Activated gamma-delta T cell (primary cell): ENCODE measurements around the gene HLA-F.

Experiments used
- DNase-seq: peaks from one replicate; lab custom pipeline; 2025; lab: John Stamatoyannopoulos, UW

HLA-F gene

DNA sequence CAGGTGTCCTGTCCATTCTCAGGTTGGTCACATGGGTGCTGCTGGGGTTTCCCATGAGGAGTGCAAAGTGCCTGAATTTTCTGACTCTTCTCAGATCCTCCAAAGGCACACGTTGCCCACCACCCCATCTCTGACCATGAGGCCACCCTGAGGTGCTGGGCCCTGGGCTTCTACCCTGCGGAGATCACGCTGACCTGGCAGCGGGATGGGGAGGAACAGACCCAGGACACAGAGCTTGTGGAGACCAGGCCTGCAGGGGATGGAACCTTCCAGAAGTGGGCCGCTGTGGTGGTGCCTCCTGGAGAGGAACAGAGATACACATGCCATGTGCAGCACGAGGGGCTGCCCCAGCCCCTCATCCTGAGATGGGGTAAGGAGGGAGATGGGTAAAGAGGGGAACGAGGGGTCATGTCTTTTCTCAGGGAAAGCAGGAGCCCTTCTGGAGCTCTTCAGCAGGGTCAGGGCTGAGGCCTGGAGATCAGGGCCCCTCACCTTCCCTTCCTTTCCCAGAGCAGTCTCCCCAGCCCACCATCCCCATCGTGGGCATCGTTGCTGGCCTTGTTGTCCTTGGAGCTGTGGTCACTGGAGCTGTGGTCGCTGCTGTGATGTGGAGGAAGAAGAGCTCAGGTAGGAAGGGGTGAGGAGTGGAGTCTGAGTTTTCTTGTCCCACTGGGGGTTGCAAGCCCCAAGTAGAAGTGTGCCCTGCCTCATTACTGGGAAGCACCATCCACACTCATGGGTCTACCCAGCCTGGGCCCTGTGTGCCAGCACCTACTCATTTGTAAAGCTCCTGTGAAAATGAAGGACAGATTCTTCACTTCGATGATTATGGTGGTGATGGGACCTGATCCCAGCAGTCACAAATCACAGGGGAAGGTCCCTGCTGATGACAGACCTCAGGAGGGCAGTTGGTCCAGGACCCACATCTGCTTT lies 2.0 kb downstream of the HLA-F start:
- DNase-seq = no peak

DNA sequence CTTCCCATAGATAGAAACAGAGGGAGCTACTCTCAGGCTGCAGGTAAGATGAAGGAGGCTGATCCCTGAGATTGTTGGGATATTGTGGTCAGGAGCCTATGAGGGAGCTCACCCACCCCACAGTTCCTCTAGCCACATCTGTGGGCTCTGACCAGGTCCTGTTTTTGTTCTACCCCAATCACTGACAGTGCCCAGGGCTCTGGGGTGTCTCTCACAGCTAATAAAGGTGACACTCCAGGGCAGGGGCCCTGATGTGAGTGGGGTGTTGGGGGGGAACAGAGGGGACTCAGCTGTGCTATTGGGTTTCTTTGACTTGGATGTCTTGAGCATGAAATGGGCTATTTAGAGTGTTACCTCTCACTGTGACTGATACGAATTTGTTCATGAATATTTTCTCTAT lies 2.8 kb downstream of the HLA-F start:
- DNase-seq = no peak

DNA sequence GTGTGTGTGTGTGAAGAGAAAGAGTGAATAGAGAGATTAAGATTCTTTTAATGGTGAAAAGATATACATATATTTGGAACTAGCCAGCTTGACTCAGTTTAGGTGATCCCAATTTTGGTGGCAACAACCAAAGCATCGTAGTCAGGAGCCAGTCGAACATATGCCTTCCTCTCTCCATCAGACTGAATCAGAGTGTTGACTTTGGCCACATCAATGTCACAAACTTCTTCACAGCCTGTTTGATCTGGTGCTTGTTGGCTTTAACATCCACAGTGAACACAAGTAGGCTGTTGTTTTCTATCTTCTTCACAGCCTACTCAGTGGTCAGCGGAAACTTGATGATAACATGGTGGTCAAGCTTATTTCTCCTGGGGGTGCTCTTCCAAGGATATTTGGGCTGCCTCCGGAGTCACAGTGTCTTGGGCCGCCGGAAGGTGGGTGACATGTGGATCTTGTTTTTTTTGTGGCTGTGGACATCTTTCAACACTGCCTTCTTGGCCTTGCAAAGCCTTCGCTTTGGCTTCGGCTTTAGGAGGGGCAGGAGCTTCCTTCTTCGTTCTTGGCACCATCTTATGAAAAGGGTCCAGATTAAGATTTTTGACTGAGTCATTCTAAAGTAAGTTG lies 3.4 kb downstream of the HLA-F start:
- DNase-seq = no peak

DNA sequence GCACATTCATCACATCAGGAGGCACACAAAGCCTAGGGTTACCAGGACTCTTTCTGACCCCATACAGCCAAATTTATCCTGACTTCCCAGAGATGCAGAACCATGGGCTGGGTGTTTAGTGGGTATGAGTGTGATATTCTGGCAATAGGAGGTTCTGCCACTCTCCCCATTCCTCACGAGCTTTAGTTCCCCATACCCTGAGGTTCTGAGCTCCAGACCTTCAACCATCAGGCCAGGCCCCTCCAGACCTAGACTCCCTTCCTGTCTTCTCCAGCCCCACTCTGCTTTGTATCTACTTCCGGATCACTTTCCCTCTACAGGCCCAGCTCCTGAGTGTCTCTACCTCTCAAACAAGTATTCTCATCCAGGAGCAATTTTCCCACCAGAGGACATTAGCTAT lies 4.4 kb downstream of the HLA-F start:
- no peak for DNase-seq

DNA sequence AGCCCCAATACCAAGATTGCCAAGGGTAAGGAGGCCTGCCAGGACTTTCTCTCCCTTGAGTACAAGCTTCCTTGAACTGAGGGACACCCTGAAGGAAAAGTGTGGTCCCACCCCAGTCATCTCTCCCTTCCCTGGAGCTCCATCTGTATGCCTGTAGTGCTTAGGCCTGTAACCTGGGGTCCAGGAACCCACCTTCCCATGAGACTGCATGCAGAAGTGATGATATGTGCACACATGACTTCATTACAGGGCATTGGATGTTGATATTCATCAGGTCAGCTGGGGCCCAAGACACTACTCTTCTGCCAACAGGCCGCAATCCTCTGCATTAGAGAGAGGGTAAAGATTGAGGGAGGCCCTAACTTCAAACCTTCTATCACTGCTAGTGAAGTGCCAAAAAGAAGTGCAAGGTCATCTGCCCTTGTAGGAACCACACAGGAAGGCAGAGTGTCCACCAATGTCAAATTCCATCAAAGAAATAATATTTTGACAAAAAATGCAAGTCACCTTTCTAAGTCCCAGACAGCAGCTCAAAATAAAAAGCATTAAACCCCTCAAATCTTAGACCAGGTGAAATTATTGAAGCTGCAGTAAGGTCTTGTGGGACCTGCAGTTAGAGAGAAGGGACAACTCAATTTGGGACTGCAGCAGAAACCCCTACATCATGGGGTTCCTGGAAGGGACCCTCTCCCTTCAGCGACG lies 5.1 kb downstream of the HLA-F start:
- DNase-seq = no peak

DNA sequence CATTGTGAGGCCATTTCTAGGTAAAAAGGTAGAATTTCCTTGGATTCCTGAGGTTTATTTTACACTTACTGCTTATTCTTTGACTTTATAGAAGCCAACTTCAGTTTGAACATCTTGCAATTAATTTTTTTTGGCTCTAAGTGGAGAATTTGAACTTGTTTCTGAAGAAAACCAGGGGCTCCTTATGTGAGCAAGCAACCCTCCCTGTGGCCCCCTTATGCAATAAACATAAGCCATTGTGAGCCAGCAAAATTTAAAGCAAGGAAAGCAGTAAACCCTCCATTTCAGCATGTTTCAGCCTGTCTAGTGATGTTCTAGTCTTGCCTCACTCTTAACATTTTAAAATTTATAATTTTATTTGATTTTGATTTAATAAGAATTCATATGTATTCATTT lies 5.6 kb downstream of the HLA-F start:
- DNase-seq = no peak

DNA sequence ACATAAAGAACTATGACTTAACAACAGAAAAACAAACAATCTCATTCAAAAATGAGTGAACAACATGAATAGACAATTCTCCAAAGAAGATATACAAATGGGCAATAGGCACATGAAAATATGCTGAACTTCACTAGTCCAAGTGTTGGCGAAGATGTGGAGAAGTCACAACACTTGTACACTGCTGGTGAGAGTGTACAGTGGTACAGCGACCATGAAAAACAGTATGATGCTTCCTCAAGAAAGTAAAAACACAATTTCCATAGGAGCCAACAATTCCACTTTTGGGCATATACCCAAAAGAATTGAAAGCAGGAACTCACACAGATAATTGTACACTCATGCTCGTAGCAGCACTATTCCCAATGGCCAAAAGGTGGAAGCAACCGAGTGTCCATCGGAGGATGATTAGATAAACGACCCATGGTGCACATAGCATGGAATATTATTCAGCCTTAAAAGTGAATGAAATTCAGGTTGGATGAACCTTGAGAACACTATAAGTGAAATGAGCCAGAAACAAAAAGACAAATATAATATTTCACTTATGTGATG lies 6.6 kb downstream of the HLA-F start:
- DNase-seq = no peak

DNA sequence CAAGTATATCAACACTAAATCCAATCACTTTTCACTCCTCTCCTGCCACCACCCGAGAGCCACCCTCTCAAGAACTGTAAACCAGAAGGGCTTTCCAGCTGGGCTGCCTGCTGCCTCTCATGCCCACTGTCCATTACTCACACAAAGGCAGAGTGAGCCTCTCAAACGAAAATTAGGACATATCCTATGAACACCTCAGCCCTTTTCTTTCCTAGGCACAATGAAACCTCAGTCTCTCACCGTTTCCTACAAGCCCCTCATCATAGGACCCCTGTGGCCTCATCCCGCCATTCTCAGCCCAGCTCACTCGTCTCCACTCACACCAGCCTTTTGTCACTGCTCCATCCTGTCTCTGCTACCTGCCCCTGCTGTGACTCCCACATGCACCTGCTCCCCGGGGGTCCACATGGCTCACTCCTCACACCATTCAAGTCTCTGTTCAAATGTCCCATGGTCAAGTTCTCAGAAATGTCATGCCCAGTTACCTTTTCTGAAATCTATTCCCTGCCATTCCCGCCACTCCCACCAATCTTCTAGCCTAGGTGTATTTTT lies 7.4 kb downstream of the HLA-F start:
- DNase-seq = no peak

DNA sequence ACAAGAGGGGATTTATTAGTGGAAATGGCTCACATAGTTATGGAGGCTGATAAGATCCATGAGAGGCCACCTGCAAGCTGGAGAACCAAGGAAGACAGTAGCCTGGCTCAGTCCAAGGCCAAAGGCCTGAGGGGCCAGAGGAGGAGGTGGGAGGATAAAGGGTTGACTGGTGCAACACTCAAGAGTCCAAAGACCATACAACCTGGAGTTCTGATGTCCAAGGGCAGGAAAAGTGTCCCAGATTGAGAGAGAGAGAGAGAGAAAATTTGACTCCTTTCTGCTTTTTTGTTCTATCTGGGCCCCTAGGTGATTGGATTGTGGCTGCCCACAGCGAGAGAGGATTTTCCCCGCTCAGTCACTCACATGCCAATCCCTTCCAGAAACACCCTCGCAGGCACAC lies 8.0 kb downstream of the HLA-F start:
- DNase-seq = no peak

DNA sequence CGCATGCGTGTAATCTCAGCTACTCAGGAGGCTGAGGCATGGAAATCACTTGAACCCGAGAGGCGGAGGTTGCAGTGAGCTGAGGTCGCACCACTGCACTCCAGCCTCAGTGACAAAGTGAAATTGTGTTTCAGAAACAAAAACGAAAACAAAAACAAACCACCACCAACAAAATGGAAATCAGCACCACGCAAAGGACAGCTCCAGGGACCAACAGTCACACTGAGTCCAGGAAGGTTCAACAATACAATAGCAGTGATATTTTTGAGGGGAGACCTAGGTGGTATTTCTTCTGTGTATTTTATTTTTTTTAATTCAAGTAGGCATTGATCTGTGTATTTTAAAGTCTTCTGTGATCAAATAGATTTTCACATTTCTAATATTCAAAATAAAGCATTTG lies 9.8 kb downstream of the HLA-F start:
- DNase-seq = no peak

DNA sequence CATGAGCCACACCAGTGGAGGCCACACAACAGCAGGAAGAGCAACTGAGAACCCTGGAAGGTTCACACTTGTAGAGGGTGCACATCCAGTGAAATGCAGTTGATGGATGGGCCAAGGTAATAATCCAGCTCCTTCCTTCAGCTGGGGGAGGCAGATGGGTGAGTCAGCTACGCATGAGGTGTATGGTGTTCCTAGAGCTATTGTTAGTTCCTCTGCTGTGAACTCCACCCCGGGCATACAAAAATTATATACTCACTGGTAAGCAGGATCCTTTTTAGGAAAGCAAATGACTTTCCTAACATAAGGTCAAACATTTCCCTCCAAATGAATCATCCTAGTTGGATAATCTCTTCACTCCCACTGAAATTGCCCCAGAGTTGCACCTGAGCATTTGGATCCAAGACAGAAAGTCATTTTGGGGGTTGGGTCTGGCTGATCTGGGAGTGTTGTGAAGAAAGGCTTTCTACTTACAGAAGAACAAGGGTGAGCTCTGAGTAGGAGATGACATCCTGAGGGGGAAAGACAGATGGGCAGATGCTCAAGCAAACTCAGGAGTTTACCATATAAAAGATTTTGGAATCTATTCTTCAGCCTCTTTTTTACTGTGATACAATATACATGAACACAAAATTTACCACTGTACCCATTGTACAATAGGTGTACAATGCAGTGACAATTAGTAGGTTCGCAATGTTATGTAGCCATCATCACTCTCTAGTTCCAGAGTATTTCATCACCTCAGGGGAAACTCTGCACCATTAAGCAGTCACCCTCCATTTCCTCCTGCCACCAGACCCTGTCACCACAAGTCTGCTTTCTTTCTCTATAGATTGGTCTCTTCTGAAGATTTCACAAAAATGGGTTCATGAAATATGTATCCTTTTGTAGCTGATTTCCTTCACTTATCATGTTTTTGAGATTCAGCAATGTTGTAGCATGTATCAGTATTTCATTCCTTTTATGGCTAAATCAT lies 11.1 kb downstream of the HLA-F start:
- no peak for DNase-seq

DNA sequence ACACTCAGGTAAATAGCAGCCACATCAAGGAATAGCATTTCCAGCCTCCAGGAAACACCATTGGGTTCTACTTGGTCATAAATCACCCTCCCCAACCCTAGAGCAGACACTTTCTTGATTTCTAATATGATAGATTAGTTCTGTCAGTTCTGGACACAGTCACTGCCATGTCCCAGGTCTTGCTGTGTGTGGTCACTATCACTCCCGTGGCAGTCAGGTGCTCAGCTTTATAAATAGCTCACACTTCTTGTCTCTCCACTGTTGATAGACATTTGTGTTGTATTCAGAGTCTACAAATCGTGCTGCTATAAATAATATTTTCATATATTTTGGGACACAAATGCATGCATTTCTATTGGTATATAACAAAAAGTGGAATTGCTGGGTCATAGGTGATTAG lies 13.3 kb downstream of the HLA-F start:
- DNase-seq = no peak

DNA sequence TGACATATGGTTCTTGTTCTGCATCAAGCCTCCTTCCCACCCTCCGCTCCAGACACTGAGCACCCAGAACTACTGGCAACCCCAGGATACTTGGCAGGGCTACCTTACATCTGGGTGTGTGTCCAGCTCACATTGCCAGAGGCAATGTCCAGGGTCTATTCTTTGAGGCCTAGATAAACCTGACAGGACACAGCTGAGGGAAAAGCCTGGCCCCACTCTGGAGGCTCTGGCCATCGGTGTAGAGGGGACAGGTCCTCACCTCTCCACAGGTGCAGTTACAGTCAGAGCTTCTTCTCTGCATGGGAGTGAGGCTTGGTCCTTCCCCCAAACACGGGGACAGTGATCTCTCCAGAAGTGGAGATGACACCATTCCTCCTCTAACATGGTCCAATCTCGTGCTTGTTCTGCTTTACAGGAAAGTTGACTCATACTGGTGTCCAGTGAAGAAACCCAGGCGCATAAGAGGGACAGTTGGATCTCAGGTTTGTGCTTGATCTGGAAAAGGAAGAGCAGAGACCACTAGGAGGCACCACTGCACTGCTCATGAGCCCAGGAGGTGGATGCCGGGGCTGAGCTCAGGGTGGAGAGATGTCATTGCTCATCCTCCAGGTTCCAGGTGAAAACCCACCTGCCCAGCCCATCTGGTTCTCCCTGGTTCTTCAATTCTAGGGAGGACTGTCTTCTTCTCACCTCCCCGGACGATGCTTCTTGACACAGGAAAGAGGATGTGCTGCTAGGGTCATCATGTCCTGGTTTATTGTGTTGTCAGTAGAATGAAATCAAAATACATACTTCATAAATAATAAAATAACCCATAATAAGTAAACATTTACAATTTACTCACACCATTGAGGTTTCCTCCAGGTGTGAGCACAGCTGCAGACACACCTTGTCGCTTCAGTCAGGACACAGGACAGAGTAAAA lies 14.7 kb downstream of the HLA-F start:
- DNase-seq = no peak

DNA sequence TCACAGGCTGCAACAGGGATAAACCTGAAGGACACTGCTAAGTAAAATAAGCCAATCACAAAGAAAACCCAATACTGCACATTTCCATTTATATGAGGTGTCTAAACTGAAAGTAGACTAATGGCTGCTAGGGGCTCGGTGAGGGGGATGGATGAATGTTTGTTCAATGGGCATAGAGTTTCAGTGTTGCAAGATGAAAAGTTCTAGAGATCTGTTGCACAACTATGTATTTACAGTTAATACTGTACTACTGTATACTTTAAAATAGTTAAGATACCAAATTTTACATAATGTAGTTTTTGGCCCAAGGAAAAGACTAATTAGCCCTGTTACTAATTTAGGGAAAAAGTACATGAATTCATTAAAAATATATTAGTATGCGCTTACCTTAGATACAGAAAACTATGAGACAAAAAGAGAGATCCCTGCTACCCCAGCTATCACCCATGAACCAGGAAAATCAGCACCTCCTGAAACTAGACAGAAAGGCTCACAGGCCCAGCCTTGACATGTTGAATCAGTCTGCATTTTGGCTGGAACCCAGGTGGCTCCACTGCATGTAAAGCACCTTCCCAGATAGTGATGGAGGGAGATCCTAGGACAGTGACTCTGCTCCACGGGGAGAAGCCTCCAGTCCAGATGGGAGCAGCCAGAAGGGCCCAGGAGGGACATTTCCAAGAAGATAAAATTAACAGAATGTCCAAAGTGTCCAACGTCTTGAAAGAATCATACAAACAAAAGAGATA lies 16.1 kb downstream of the HLA-F start:
- DNase-seq = no peak

DNA sequence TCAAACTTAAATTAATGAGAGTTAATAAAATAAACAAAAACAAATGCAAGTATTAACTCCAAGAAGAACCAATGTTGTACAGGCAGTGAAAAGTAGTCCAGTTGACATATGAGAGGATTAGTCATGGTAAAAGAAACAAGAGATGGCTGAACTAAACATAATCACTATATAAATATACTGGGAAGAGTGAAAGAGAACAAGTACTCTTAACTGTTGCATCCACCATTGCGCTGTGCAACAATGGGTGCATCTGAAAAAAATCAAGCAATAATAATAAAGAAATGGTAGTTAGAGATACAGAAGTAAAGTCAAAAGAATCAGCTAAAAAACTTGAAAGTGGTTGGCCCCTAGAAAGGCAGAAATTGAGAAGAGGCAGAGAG lies 16.6 kb downstream of the HLA-F start:
- DNase-seq = no peak

DNA sequence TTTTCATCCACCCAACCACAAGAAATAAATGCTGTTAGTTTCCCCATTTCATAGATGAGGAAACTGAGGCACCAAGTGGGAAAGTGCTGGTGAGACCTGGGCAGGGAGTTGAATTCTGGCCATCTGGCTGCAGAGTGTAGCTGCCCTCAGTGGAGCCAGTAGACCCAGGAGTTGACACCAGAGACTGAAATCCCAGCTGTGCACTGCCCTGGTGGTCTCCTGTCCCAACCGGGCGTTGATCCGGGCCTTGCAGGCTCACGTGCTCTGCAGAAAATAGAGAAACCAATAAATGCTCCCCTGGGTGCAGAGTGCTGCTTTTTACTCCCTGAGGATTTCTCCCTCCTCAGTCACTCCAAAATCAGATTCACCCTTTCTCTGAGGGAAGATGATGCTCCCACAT lies 18.4 kb downstream of the HLA-F start:
- DNase-seq = no peak

DNA sequence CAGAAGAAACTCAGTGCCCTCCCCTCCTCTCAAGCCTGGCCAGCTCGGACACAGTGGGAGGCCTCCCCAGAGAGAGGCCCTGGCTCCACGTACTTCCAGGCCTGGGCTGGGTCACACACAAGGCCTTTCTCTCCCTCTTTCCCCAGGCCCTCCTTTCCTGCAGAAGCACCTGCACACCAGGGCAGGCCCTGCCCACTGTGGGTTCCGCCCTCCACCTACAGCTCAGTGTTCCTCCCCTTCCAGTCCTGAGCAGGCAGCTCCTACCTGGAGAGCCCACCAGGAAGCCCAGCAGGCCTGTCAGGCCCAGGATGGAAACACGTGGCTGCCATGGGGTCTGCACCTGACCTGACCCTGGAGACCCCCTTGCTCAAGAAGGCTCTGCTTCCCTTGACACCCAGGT lies 18.9 kb downstream of the HLA-F start:
- DNase-seq = no peak

DNA sequence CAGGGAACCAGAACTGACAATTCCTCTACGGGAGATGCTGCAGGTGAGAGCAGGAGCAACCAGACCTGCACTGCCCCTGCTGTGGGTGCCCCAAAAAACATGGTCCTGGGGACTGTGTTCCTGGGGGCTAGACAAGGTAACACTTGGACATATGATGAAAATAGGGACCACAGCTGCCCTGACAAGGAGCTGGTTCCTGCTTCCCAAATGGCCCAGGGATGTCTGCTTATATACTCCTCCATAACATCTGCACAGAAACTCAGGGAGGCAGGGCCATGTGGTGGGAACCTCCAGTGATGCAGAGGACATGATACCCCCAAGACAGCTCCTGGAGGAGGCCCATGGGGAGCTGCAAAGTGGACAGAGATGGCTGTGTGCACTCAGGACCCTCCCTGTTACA lies 19.8 kb downstream of the HLA-F start:
- no peak for DNase-seq

DNA sequence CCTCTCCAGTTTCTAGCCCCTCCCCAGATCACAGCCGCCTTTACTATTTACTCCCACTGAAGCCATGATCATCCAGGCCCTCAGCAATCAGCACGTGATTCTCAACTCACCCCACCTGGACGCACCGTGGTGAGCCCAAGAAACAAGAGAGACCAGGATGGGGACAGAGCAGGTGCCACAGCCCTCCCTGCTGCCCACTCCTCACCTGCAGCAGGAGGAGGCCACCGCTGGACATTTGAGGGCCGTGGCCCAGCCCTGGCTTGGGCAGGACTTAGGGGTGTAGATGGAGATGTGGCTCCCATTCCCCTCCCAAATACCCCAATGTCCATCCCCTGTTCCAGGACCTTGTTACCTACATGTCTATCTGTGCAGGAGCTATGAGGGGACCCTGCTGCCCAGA lies 20.3 kb downstream of the HLA-F start:
- DNase-seq = no peak
